HG03280 (cell line): ENCODE data around the gene OPN1SW.

Experiments
- ATAC-seq: cut with Tn5 transposase; IDR thresholded peaks from one replicate; pipeline ENCODE4 v1.9.1; 2021; ENCODE audit warnings: mild to moderate bottlenecking, moderate library complexity; ENCODE audit not compliant: unreplicated experiment

The OPN1SW gene

DNA sequence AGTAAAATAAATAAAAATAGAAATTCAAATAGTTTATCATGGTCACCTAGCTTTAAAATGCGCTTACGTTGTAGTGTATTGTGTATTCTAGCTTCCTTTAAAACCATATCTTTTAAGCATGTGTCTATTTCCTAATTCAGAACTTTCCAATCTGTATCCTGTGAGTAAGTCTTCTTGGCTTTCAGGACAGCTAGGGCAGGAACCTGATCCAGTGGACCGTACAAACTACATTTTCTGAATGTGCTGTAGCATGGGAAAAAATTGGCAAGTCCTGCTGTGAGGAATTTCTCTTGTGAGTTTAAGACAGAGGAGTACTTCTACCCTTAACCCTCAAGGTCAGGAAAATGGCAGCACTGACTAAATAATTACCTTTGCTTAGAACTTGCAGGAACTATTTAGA is 12.1 kb downstream of the OPN1SW start:
- no peak for ATAC-seq

DNA sequence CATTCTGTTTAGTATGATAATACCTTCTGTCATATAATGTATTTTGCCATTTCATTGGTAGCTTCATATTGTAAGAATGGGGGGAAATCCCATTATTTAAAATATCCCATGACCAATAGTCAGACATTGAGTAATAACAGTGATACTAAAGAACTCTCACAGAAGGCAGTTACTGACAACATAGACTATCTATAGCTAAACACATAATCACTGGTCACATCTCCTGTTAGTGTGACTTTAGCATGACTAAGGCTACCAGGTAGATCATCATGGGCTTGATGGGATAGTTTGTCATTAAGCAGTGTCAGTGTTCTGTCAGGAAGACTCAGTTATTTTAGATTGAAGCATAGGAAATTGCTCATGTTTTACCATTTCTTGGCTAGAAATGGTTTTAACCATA is 16.4 kb downstream of the OPN1SW start:
- no peak for ATAC-seq

DNA sequence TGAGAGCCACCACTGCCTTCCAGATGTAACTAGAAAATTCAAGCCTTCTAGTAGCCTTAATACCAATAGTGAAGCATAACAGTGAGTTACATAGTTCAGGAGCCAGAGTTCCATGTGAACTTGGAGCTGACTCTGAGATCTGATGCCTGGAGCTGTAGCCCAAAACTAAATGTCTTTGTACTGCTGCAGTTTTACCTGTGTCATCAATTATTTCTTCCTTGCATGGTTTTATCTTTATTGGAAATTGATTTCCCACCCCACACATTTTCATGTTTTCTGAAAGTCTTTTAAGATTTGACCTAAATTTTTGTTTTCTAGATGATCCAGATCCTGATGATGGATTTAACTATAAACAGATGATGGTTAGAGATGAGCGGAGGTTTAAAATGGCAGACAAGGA is 17.0 kb downstream of the OPN1SW start:
- no peak for ATAC-seq

DNA sequence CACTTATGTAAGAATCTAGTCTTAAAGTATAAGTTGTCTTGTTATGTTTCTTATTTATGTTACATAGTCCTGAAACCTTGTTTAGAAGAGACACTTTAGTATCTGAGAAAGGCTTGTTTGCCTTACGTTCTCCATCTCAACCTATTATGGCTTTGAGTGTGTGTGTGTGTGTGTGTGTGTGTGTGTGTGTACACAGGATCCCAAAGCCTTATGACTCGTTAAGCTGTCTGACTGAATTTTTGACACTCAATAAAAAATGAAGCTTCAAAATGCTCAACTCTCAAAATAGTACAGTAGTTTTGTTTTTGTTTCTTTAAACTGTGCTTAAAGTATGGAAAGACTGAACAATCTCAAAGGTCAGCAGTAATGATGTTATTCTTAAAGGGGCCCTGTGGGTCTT is 18.4 kb downstream of the OPN1SW start:
- ATAC-seq: no peak

DNA sequence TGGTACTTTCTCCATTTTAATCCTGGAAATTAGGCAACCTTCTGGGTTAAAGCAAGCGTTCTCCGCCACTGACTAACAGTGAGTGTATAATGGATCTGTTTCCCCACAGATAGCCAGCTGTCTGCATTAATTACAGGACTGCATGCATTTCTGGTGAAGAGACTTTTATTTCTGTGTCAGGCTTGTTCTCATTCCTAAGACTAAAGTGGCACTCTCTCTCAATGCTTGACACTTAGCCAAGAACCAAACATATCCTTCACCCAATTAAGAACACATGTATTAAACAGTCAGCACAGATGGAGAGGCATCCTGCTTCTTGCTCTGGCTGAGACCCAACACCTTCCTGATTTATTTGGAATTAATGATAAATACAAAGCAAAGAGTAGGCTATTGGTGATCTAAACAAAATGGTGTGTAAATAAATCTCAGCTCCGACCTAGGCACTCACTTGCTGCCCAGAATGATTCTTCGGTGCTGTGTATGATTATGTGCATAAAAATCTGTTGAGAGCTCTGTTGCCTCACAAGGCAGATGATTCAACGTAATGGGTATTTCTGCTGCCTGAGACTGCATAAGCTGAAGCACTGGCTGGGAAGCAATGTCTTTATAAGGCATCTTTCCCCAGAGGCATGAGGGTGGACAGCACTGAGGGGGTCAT is 19.6 kb downstream of the OPN1SW start:
- ATAC-seq: no peak

DNA sequence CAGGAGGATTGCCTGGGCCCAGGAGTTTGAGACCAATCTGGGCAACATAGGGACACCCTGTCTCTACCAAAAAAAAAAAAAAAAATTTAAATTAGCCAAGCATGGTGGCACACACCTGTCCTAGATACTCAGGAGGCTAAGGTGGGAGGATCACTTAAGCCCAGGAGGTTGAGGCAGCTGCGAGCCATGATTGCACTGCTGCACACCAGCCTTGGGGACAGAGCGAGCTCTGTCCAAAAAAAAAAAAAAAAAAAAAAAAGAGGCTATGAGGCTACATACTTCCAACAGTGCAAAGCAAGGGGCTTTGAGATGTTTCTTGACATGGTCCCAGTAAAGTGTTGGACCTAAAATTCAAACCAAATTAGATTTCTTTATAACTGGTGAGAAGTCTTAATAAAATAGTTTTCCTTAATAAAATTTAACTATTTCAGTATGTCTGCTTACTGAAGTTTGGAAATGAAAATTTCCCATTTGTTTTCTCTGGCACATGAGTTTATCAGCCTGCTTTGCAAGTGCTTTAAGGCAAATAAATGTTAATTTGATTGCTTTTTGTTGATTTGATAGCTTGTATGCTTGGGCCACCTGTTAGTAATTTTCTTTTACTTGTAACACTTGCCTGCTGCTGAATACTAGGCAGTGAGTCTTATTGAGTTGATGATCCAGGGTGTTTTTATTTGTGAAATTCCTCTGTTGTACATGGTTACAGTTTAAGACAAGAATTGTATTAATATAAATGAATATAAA is 20.3 kb downstream of the OPN1SW start:
- no peak for ATAC-seq

DNA sequence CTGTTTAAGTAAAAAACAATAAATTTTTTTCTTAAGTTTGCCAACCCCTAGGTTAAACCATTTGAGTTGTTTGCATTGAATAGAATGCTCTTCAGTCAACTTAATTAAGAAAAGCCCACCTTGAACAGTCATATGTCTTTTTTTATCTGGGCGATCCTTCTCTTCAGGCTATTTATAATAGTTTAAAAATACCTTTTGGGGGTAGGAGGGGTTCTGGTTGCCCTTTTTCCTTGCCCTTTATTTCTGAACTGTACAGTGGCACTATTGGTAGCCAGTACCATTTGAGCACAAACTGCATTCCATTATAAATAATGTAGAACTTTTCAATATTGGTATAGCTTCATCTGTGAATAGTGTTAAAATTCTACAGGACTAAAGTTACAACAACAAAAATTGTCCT is 23.3 kb downstream of the OPN1SW start:
- no peak for ATAC-seq

DNA sequence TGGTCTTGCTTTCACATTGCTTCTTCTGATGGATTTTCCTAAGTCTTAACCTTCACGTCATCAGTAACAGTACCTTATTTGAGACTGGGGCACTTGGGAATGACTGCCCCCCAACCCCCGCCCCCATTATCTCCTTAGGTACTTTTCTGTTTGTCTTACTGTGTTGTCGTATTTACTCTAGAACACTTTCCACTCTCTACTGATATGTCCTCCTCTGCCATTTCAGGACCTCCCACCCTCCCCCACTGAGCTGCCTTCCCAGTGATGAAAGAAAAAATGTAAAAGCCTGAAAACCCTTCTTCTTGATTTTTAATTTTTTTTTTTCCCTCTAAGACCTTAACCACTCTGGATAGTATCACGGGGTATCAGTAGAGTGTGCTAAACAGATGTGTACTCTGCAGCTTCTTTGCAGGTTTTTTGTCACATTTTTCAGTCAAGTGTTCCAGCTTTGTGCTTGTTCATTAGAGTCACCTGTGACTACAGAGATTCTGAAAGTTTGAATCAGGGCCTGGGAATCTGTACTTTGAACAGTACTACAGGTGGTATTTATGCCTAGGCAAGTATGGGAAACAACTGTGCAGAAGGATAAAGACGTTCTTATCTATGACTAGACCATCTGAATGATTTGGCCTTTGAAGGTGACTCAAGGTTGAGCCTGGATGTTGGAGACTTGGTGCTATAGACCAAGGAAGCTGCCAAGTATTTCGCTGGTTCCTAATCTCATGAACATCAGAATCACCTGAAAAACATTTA is 28.1 kb downstream of the OPN1SW start:
- ATAC-seq: no peak

DNA sequence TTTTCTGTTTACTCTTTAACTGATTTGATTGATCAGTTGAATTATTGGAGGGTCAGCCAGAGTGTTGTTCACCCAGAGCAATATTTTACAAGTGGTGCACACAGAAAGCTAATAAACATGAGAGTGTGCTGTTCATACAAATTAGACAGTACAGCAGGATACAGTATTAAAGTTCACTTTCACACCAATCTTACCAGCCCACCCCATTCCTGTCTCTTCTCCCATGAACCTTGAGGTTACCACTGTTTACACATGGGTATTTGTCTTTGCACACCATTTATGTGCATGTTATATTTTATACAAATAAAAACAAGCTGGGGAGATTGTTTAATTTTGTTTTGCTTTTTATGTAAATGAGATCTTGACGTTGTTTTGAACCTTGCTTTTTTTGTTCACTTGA is 29.9 kb downstream of the OPN1SW start:
- no peak for ATAC-seq

DNA sequence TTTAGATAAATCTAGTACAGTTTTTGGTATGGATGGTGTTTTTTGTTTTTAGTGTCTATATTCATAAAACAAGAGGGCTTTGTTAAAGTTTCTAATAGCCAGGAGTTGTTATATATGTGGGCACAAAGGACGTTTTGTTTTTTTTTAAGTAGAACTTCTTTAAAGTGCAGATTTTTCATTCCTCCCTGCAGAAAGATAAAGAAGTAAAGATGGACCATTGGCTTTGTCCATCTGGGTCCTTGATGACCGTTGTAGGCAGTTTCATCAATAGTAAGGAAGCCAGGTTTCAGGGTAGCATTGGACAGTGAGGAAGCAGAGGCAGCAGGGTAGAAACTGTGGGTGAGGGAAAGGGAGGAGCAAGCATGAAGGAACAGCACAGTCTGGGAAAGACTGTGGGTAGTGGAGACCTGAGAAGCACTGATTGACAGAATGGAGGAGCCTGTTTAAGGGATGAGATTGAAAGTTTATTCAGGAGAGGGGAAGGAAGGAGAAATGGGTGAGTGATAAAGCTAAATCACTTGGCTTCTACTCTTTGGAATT is 31.2 kb downstream of the OPN1SW start:
- no peak for ATAC-seq

DNA sequence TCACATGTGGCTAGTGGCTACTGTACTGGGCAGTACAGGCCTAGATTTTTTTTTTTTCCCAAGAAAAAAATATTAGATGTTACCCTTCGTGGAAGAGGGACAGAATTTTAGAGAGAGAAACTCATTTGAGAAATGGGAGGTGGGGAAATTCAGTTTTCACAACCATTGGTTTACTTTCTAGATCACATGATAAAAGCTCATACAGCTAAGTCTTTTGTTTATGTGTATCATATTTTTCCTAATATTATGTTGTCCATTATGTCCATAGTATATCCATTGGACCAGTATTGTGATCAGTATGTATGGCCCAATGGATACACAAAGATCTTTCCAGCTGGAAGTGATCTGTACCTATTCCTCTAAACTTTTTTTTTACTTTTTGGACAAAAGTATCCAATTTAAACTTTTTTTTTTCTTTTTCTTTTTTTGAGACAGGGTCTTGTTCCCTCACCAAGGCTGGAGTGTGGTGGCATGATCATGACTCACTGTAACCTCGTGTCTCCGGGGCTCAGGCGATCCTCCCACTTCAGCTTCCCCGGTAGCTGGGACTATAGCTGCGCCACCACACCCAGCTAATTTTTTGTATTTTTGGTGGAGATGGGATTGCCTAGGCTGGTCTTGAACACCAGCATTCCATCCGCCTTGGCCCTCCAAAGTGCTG is 32.4 kb downstream of the OPN1SW start:
- ATAC-seq: no peak

DNA sequence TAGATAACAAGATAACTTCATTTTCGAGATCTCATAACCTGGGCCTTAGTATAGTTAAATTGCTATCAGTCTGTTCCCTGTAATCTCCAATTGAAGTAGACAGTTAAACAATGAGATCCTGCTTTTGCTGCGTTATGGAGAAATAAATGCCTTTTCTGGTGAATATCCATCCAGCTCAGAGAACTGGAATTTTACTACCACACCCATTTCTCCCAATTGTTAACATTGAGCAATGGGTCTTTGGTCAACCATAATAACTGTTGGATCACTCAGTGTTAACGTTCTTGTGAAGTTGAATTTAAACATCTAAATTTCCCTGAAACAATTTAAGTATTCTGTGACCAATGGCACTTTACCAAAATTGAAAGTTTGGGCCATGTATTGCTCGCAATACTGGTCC is 33.4 kb downstream of the OPN1SW start:
- no peak for ATAC-seq

DNA sequence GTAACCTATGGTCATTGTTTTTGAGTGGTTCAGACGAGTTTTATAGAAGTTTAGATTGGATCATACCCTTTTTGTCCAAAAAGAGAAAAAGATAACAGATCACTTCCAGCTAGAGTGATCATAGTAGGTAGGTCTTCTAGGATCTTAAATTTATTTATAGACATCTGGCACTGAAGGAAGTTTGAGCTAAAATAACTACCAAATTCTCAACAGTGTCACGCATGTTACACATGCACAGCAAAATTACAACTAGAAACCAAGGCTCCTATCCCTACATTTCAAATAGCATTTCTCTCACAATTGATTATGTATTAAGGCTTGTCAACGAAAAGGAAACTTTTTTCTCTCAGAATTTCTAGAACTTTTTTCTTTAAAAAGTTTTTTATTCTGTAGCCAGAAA is 34.1 kb downstream of the OPN1SW start:
- ATAC-seq: no peak

DNA sequence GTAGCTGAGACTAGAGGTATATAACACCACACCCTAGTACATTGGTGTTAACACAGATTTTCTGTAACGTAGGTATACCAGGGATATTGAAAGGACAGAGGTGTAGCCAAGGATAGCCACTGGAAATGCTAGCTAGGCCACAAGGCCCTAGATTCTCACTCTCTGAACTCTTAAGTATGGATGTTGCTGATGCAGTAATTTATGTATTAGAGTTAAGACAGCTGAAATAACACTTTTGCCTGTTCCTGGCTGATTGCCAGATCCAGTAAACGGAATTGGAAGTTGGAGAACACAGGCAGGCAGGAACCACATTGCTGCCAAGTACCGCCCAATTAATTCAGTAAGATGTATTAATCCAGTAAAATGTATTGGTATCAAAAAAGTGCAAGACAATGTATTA is 34.6 kb downstream of the OPN1SW start:
- ATAC-seq: no peak

DNA sequence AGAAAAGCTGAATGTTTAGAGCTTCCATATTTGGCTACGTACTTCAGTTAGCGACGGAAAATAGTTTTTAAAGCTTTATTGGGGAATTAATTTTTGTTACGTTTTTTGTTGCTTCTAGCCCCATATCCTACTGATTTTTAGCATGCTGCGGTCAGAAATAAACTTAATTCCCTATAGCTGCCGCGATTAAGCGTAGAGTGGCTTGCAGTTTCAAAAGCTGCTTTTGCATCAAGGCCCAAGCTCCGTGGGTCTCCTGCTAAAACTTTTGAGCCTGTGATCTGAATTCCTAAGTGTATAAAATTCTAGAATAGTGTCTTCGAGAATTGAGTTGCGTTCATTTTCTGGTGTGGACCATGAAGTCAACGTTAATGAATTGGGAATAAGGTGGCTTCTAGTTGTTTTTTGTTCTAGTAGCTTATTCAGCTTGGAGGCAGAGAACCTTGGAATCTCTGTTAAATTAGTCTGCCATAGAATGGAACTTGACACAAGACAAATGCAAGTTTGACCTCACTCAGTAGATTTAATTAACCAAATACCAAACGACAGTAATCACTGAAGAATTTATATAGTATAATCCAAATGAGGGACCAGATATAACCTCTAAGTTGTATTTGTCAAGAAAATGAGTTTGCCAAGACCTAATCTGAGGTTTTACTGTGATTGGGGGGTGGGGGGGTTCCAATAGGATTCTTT is 35.5 kb downstream of the OPN1SW start:
- no peak for ATAC-seq

DNA sequence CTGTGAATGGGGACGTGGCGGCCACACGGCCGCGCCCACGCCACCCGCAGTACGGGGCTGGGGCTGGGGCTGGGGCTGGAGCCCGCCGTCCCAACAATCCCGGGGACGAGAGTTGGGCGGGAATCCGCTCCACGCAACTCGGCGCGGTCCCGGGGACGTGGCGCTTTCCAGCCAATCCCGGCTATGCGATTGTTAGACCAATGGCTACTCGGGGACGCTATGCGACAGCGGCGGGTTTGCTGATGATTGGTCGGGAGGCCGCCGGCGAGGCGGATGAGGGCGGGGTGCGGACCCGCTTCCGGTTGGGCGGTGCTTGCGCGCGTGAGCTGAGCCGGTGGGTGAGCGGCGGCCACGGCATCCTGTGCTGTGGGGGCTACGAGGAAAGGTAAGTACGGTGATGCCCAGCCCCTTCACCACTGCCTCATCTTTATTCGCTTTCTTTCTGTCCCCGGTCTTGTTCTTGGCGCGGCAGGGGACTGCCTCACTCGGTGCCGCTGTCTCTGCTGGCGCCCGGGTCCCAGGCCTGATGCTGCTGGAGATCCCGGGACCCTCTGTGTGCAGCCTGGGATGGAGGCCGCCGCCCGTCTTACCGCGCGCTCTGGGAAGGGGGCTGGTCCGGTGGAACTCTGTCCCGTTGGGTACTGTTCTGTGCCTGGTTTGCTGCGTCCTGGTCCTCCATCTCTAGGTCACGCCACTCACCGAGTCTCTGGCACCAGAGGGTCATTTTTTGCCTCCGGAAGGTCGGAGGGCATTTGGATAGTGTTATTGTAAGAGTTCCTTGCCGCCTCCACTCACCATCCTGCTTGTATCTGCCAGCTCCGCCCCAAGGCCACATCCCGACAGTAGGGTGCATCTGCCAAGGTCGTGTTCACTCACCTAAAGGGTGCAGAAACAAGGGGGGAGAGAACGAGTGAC is 36.3 kb downstream of the OPN1SW start, which contains the start of gene CALU:
CALU (plus strand) TSS at position 312 of the 915 bp plus-strand sequence. CDS start 9,225 bp downstream, outside the sequence.
- peak; percentile 99 for ATAC-seq

DNA sequence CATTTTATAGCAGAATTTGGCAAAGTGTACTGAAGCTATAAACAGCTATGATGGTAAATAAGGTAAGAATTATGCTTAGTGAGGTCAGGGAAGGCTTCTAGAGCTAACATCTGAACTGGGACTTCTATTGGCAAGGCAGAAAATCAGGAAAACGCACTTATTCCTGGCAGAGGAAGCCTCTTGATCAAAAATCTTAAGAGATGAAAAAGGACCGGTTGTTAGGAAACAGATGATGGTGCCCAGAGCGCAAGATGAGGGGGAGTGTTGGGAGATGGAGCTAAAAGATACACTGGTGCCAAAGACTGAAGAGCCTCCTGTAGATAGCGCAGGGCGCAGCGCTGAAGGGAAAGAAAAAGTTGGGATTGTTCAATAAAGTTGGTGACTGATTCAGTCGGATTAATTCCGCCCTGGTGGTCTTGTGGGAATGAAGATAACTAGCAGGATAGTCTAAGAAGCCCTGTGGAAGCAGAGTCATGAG is 37.0 kb downstream of the OPN1SW start:
- peak; percentile 4 for ATAC-seq

DNA sequence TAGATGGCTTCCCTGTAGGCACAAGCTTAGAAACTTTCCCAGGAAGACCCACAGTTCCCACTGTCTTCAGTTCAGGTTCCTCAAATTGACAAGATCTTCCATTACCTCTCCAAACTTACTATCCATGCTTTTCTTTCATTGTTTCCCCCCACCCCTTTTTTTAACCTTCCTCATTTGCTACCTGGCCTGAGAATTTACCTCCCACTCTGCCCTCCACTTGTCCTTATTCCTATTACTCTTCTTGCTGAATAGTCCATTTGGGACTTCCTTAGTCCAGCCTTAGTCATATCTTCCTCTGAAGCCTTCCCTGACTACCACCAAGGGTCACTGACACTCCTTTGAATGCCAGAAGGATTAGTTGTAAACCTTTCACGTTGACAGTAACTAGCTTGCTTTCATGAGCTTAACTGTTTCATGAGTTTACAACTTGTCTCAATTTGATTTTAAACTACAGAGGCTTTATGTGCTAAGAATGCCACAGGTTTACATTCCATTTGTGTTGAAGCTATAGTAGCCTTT is 37.7 kb downstream of the OPN1SW start:
- ATAC-seq: no peak

DNA sequence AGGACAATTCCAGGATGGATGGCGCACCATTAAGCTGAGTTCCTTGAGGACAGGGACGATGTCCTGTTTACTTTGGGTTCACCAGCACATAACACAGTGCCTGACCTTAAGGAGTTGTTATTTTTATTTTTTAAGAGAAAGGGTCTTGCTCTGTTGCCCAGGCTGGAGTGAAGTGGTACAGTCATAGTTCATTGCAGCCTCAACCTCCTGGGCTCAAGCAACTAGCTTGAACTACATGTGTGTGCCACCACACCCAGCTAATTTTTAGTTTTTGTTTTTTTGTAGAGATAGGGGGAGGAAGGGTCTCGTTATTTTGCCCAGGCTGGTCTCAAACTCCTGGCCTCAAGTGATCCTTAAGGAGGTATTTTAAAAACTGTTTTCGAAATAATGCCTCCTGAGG is 38.2 kb downstream of the OPN1SW start:
- no peak for ATAC-seq
